HUES48 (cell line): ENCODE results near the gene DSN1.

Source experiments
- H3K27ac ChIP-seq: one replicate; pipeline ENCODE4 v1.7.0; 2013; ENCODE audit warnings: low read depth, low read length, inconsistent platforms
- H3K27me3 ChIP-seq: 2 replicates; pipeline ENCODE4 v1.6.1; 2013; ENCODE audit warnings: mild to moderate bottlenecking, low read length; ENCODE audit not compliant: control insufficient read depth, insufficient read depth
- H3K36me3 ChIP-seq: 2 replicates; pipeline ENCODE4 v1.6.1; 2013; ENCODE audit warnings: low read length; ENCODE audit not compliant: control insufficient read depth, insufficient read depth
- H3K4me1 ChIP-seq: 2 replicates; pipeline ENCODE4 v1.6.1; 2013; ENCODE audit warnings: mild to moderate bottlenecking, low read length; ENCODE audit not compliant: control insufficient read depth, insufficient read depth
- H3K4me3 ChIP-seq: 2 replicates; pipeline ENCODE4 v1.5.1; 2013; ENCODE audit warnings: mild to moderate bottlenecking, low read depth, low read length
- H3K9ac ChIP-seq: 2 replicates; pipeline ENCODE4 v1.6.1; 2013; ENCODE audit warnings: mild to moderate bottlenecking, low read depth, low read length, moderate library complexity
- H3K9me3 ChIP-seq: 2 replicates; pipeline ENCODE4 v1.6.1; 2013; ENCODE audit warnings: low read length; ENCODE audit not compliant: control insufficient read depth, insufficient read depth

Gene DSN1

GRCh38 chr20:36756496-36756895, 17.1 kb downstream of the DSN1 start:
- Histone ChIP-seq H3K36me3 (peaks cover 82% of the 10 kb centered on the region), H3K4me3 (no peak overlapping the region), H3K4me1 (no peaks in the 10 kb centered on the region), H3K27ac (no peak overlapping the region), H3K27me3 (no peaks in the 10 kb centered on the region), H3K9me3 (no peaks in the 10 kb centered on the region), H3K9ac (no peak overlapping the region)

- no peak overlapping the region for H3K9ac ChIP-seq
- H3K9me3 ChIP-seq: no peaks in the 10 kb centered on the region
These were observed 18.8 kb downstream of the DSN1 start for GRCh38 chr20:36754656-36755222.

GRCh38 chr20:36752582-36752981, 21.0 kb downstream of the DSN1 start:
- no peak overlapping the region for H3K27ac ChIP-seq
- H3K9me3 ChIP-seq: no peaks in the 10 kb centered on the region
- no peaks in the 10 kb centered on the region for H3K4me1 ChIP-seq
- no peak overlapping the region for H3K4me3 ChIP-seq
- no peak overlapping the region for H3K9ac ChIP-seq
- H3K36me3 ChIP-seq: peaks cover 65% of the 10 kb centered on the region
- H3K27me3 ChIP-seq: no peaks in the 10 kb centered on the region

More at GRCh38 chr20:36754656-36755222, 18.8 kb downstream of the DSN1 start:
- H3K27me3 ChIP-seq: no peaks in the 10 kb centered on the region
- peaks cover 75% of the 10 kb centered on the region for H3K36me3 ChIP-seq
- H3K4me1 ChIP-seq: no peaks in the 10 kb centered on the region
- H3K4me3 ChIP-seq: no peak overlapping the region
- H3K27ac ChIP-seq: no peak overlapping the region

GRCh38 chr20:36745927-36746659, 27.5 kb downstream of the DSN1 start, which contains the start of gene NDRG3:
Gene NDRG3, minus strand, starts transcription at chr20:36746090. Its CDS starts 24,355 bp downstream, at chr20:36721735.
- Histone ChIP-seq H3K4me3 (peak within 1 kb of the TSS; percentile 87), H3K9me3 (no peaks in the 10 kb centered on the region), H3K27me3 (no peaks in the 10 kb centered on the region), H3K36me3 (peaks cover 5% of the 10 kb centered on the region; the same call in 1 of the 2 replicates), H3K9ac (peak within 1 kb of the TSS; percentile 76), H3K27ac (peak within 1 kb of the TSS; percentile 81), H3K4me1 (peaks cover 11% of the 10 kb centered on the region; the same call in 1 of the 2 replicates)

GRCh38 chr20:36745234-36745926, 28.2 kb downstream of the DSN1 start:
- Histone ChIP-seq H3K9me3 (no peaks in the 10 kb centered on the region), H3K9ac (peak overlapping the region; percentile 48; the same call in 1 of the 2 replicates), H3K4me3 (peak overlapping the region; percentile 87), H3K27me3 (no peaks in the 10 kb centered on the region), H3K36me3 (no peaks in the 10 kb centered on the region), H3K27ac (peak overlapping the region; percentile 14), H3K4me1 (peaks cover 11% of the 10 kb centered on the region; the same call in 1 of the 2 replicates)

GRCh38 chr20:36744764-36745191, 28.8 kb downstream of the DSN1 start:
- no peaks in the 10 kb centered on the region for H3K36me3 ChIP-seq
- peaks cover 11% of the 10 kb centered on the region; the same call in 1 of the 2 replicates for H3K4me1 ChIP-seq
- no peaks in the 10 kb centered on the region for H3K27me3 ChIP-seq
- H3K9ac ChIP-seq: no peak overlapping the region
- no peak overlapping the region for H3K27ac ChIP-seq
- H3K9me3 ChIP-seq: no peaks in the 10 kb centered on the region
- H3K4me3 ChIP-seq: peak overlapping the region; percentile 87

- H3K36me3 ChIP-seq: no peaks in the 10 kb centered on the region
- H3K27ac ChIP-seq: no peak overlapping the region
- H3K9me3 ChIP-seq: no peaks in the 10 kb centered on the region
- H3K4me3 ChIP-seq: no peak overlapping the region
- H3K9ac ChIP-seq: no peak overlapping the region
- H3K27me3 ChIP-seq: no peaks in the 10 kb centered on the region
- H3K4me1 ChIP-seq: peaks cover 11% of the 10 kb centered on the region; the same call in 1 of the 2 replicates
These were observed 29.3 kb downstream of the DSN1 start for GRCh38 chr20:36744243-36744642.

GRCh38 chr20:36742558-36742957, 31.0 kb downstream of the DSN1 start:
- H3K9ac ChIP-seq: no peak overlapping the region
- H3K36me3 ChIP-seq: no peaks in the 10 kb centered on the region
- H3K27me3 ChIP-seq: no peaks in the 10 kb centered on the region
- no peak overlapping the region for H3K27ac ChIP-seq
- H3K9me3 ChIP-seq: no peaks in the 10 kb centered on the region
- H3K4me3 ChIP-seq: no peak overlapping the region
- peaks cover 11% of the 10 kb centered on the region; the same call in 1 of the 2 replicates for H3K4me1 ChIP-seq

GRCh38 chr20:36741072-36741471, 32.5 kb downstream of the DSN1 start:
- no peaks in the 10 kb centered on the region for H3K27me3 ChIP-seq
- H3K36me3 ChIP-seq: no peaks in the 10 kb centered on the region
- no peak overlapping the region for H3K27ac ChIP-seq
- H3K4me1 ChIP-seq: peaks cover 20% of the 10 kb centered on the region
- no peak overlapping the region for H3K9ac ChIP-seq
- H3K9me3 ChIP-seq: no peaks in the 10 kb centered on the region
- H3K4me3 ChIP-seq: no peak overlapping the region

GRCh38 chr20:36737183-36737499, 36.4 kb downstream of the DSN1 start:
- no peak overlapping the region for H3K9ac ChIP-seq
- peak overlapping the region; percentile 56 for H3K27ac ChIP-seq

More at GRCh38 chr20:36737183-36737499, 36.4 kb downstream of the DSN1 start:
- Histone ChIP-seq H3K9me3 (no peaks in the 10 kb centered on the region), H3K27me3 (no peaks in the 10 kb centered on the region), H3K36me3 (no peaks in the 10 kb centered on the region), H3K4me3 (no peak overlapping the region), H3K4me1 (peaks cover 16% of the 10 kb centered on the region; the same call in 1 of the 2 replicates)
